ENCODE data around the gene LRP3. TPM values are rescaled to one million over a fixed set of nuclear protein-coding genes. Genes with fewer than 3 reads are reported as not detected.

The LRP3 gene
- total RNA-seq, 6 donors from 2014 or later, result 8.2 to 29.7 (median 19.0) TPM

DNA sequence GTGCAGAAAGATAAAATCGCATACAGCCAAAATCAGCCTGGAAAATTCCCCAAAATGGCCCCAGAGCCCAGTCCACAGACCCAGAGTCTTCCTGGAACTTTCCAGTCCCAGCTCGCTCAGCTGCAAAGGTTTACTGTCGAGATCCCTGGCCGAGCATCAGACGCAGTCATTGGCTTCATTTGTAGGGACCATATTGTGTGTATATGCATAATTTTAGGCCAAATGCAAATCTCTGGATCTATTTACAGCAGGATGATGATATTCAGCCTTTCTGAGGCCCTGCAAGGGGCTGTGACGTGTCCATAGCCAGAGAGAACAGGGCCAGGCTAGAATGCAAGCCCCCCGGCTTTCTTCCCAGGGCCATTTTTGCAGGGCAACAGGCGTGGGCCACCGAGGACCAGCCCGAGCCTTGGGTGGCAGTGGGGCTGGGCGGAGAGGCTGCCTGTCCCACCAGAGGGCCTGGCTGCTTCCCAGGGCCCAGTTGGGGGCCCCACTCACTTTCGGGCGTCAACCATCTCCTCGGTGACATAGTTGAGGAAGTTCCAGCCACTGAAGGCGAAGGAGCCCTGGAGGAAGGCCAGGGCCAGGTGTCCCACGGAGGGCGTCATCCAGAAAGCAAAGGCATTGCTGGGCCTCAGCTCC is 17.8 kb downstream of the LRP3 start:
- H3K9me3 ChIP-seq, result no peaks in the 10 kb centered on the region
- H3K4me1 ChIP-seq, result no peaks in the 10 kb centered on the region
- peaks cover 0 to 3% (median 0%) of the 10 kb centered on the region in 4 donors for H3K36me3 ChIP-seq
- H3K4me3 ChIP-seq, result no peak overlapping the region
- no peak overlapping the region for H3K27ac ChIP-seq
- no peaks in the 10 kb centered on the region for H3K27me3 ChIP-seq
- DNase-seq, result no peak
- TF ChIP-seq EP300 (IDR thresholded peaks at IDR 0.05), result no peak
- no peak for TF ChIP-seq POLR2A (IDR thresholded peaks at IDR 0.05)
- no peak for TF ChIP-seq CTCF (IDR thresholded peaks at IDR 0.05)
- TF ChIP-seq POLR2AphosphoS5 (IDR thresholded peaks at IDR 0.05), result no peak
- no peak for ATAC-seq (ENCODE audit: low FRiP score in 2 of 2)
- 58 to 79% methylated on average over 9 to 17 of the region's 17 CpGs for WGBS, 2 donors

DNA sequence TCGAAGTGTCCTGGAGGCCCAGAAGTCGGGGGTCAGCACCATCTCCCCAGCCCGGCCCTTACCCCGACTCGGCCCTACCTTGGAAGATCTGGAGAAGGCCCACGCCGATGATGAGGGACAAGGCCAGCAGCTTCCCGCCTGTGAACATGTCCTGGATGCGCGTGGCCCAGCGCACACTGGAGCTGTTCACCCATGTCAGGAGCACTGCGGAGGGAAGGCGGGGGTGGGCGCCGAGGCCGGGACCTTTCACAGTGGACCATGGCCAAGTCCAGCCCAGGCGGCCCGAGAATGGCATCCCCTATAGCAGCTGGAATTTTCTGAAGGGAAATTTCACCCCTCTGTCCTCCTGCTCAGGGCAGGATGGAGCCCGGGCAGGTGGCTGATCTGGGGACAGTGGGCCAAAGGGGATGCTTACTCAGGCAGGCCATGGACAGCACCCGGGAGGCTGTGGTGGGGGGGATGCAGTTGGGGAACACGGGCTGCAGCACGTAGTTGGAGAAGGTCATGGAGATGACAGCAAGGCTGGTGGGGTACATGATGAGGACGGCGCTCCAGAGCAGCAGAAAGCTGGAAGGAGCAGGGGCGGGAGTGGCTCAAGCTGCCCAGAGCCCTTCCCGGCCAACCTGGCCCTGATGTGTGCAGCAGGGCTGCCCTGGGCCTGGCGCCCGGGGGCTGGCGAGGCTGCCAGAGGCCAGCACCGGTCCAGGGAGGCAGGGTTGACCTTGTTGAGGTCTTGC is 18.5 kb downstream of the LRP3 start:
- no peaks in the 10 kb centered on the region for H3K27me3 ChIP-seq
- H3K36me3 ChIP-seq, result no peaks in the 10 kb centered on the region
- H3K4me1 ChIP-seq, result no peaks in the 10 kb centered on the region
- 85 to 90% methylated on average over 11 to 28 of the region's 30 CpGs for WGBS, 2 donors
- no peak for ATAC-seq (ENCODE audit: low FRiP score in 2 of 2)
- H3K27ac ChIP-seq, result no peak overlapping the region
- TF ChIP-seq POLR2AphosphoS5 (IDR thresholded peaks at IDR 0.05), result no peak
- TF ChIP-seq CTCF (IDR thresholded peaks at IDR 0.05), result no peak
- no peak for TF ChIP-seq EP300 (IDR thresholded peaks at IDR 0.05)
- no peak for DNase-seq
- H3K4me3 ChIP-seq, result no peak overlapping the region
- H3K9me3 ChIP-seq, result no peaks in the 10 kb centered on the region

DNA sequence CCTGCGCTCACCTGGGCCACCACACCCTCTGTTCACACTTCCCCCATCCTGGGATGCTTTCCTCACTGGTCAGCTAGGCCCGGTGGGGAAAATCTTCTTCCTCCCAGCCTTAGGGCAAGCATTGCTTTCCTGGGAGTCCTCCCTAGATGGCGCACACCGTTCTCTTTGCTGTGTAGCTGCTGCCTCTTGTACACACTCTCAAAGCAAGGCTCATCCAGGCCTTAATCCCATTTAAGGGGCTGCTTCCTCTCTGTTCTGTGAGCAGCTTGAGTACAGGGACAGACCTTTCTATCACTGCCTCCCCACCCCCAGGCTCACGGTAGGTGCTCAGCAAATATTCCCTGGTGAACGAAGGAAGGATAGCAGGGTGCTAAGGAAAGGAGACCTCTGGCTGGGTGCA is 20.5 kb downstream of the LRP3 start:
- 39 to 59% methylated on average over 6 of the region's 6 CpGs for WGBS, 2 donors
- TF ChIP-seq EP300 (IDR thresholded peaks at IDR 0.05), result no peak
- TF ChIP-seq POLR2A (IDR thresholded peaks at IDR 0.05), result no peak
- TF ChIP-seq POLR2AphosphoS5 (IDR thresholded peaks at IDR 0.05), result no peak
- TF ChIP-seq CTCF (IDR thresholded peaks at IDR 0.05), result no peak
- H3K4me3 ChIP-seq, result no peak overlapping the region
- ATAC-seq (ENCODE audit: low FRiP score in 2 of 2) (no peak), DNase-seq (no peak)
- no peak overlapping the region for H3K27ac ChIP-seq
- H3K4me1 ChIP-seq, result no peaks in the 10 kb centered on the region
- no peaks in the 10 kb centered on the region for H3K9me3 ChIP-seq
- no peaks in the 10 kb centered on the region for H3K36me3 ChIP-seq
- H3K27me3 ChIP-seq, result no peaks in the 10 kb centered on the region

- DNase-seq (no peak), ATAC-seq (ENCODE audit: low FRiP score in 2 of 2) (no peak)
- H3K36me3 ChIP-seq, result no peaks in the 10 kb centered on the region
- H3K4me3 ChIP-seq, result no peak overlapping the region
- H3K27me3 ChIP-seq, result no peaks in the 10 kb centered on the region
- 90 to 91% methylated on average over 10 to 19 of the region's 19 CpGs for WGBS, 2 donors
- no peaks in the 10 kb centered on the region for H3K9me3 ChIP-seq
- H3K4me1 ChIP-seq, result no peaks in the 10 kb centered on the region
- H3K27ac ChIP-seq, result no peak overlapping the region
- TF ChIP-seq POLR2A (IDR thresholded peaks at IDR 0.05), result no peak
Observed at GRCh38 chr19:33215438-33216197, 21.5 kb downstream of the LRP3 start.

GRCh38 chr19:33216198-33216830 is 22.2 kb downstream of the LRP3 start:
- TF ChIP-seq POLR2AphosphoS5 (IDR thresholded peaks at IDR 0.05), result no peak
- TF ChIP-seq EP300 (IDR thresholded peaks at IDR 0.05), result no peak
- TF ChIP-seq CTCF (IDR thresholded peaks at IDR 0.05), result no peak
- TF ChIP-seq POLR2A (IDR thresholded peaks at IDR 0.05), result no peak
- no peak for ATAC-seq (ENCODE audit: low FRiP score in 2 of 2)

More at GRCh38 chr19:33216198-33216830, 22.2 kb downstream of the LRP3 start:
- no peak overlapping the region for H3K4me3 ChIP-seq
- H3K27me3 ChIP-seq, result no peaks in the 10 kb centered on the region
- WGBS, 2 donors, result 66 to 74% methylated on average over 6 to 12 of the region's 12 CpGs
- H3K9me3 ChIP-seq, result no peaks in the 10 kb centered on the region
- H3K4me1 ChIP-seq, result no peaks in the 10 kb centered on the region
- no peak overlapping the region for H3K27ac ChIP-seq
- DNase-seq, result no peak
- H3K36me3 ChIP-seq, result no peaks in the 10 kb centered on the region

All from upper lobe of left lung (tissue), 6 donors.